ENCODE measurements around the gene TCHP. TPM values are rescaled to one million over a fixed set of nuclear protein-coding genes. Genes with fewer than 3 reads are reported as not detected.
A peak's percentile ranks its signal among the peaks of the same experiment; 100 is the strongest.

Gene TCHP
- total RNA-seq, 1 donor from 2014 or later, result 8.6 TPM

- Histone ChIP-seq H3K9me3 (ENCODE audit: insufficient read depth, low read depth, low read length) (no peaks in the 10 kb centered on the region), H3K4me2 (ENCODE audit: low read length) (peak within 1 kb of the TSS; percentile 100), H4K20me1 (ENCODE audit: insufficient read depth, low read length) (peaks cover 39% of the 10 kb centered on the region), H3K27me3 (ENCODE audit: insufficient read depth, low read length) (no peaks in the 10 kb centered on the region), H2AFZ (ENCODE audit: low read depth, low read length) (peak within 1 kb of the TSS; percentile 93), H3K9ac (ENCODE audit: low read length) (peak within 1 kb of the TSS; percentile 94), H3K27ac (ENCODE audit: low read depth, low read length) (peak within 1 kb of the TSS; percentile 55), H3K79me2 (ENCODE audit: insufficient read depth, low read length) (peaks cover 48% of the 10 kb centered on the region), H3K36me3 (ENCODE audit: insufficient read depth, low read length) (no peaks in the 10 kb centered on the region), H3K4me3 (ENCODE audit: insufficient read depth, low read depth, low read length) (peak within 1 kb of the TSS; percentile 93), H3K4me1 (ENCODE audit: insufficient read depth, low read length) (peaks cover 16% of the 10 kb centered on the region)
- Mint-ChIP-seq H3K27me3 (ENCODE audit: low read depth, unreplicated experiment) (peaks cover 7% of the 10 kb centered on the region), H3K36me3 (ENCODE audit: low read depth, unreplicated experiment) (no peaks in the 10 kb centered on the region), H3K9me3 (ENCODE audit: unreplicated experiment) (no peaks in the 10 kb centered on the region), H3K4me3 (ENCODE audit: unreplicated experiment) (peak within 1 kb of the TSS; percentile 97), H3K4me1 (ENCODE audit: low read depth, unreplicated experiment) (peaks cover 12% of the 10 kb centered on the region), H3K27ac (ENCODE audit: unreplicated experiment) (peak within 1 kb of the TSS; percentile 84)
- no peak for TF ChIP-seq EZH2 (IDR thresholded peaks at IDR 0.05; ENCODE audit: insufficient read depth, low read length)
- no peak for TF ChIP-seq CTCF (IDR thresholded peaks at IDR 0.05; ENCODE audit: insufficient read depth, low read depth, low read length)
- no peak for FAIRE-seq
- peak; percentile 47 for DNase-seq (ENCODE audit: low read depth)
These were observed 19.8 kb upstream of the TCHP start, which contains the start of gene GLTP for GRCh38 chr12:109880043-109880931. TSS of gene GLTP (minus strand) at chr12:109880541. CDS start at chr12:109880374, 167 bp downstream.

- no peak for FAIRE-seq
These were observed 19.1 kb upstream of the TCHP start for GRCh38 chr12:109880938-109881337.

More at GRCh38 chr12:109880938-109881337, 19.1 kb upstream of the TCHP start:
- H3K9me3 ChIP-seq (ENCODE audit: insufficient read depth, low read depth, low read length), result no peaks in the 10 kb centered on the region
- Mint-ChIP-seq H3K27ac (ENCODE audit: unreplicated experiment) (peak overlapping the region; percentile 84), H3K4me3 (ENCODE audit: unreplicated experiment) (peak overlapping the region; percentile 91), H3K36me3 (ENCODE audit: low read depth, unreplicated experiment) (no peaks in the 10 kb centered on the region), H3K4me1 (ENCODE audit: low read depth, unreplicated experiment) (peaks cover 12% of the 10 kb centered on the region), H3K27me3 (ENCODE audit: low read depth, unreplicated experiment) (peaks cover 7% of the 10 kb centered on the region), H3K9me3 (ENCODE audit: unreplicated experiment) (no peaks in the 10 kb centered on the region)
- TF ChIP-seq EZH2 (IDR thresholded peaks at IDR 0.05; ENCODE audit: insufficient read depth, low read length), result no peak
- no peak for TF ChIP-seq CTCF (IDR thresholded peaks at IDR 0.05; ENCODE audit: insufficient read depth, low read depth, low read length)
- no peaks in the 10 kb centered on the region for H3K27me3 ChIP-seq (ENCODE audit: insufficient read depth, low read length)
- peak overlapping the region; percentile 100 for H3K4me2 ChIP-seq (ENCODE audit: low read length)
- H2AFZ ChIP-seq (ENCODE audit: low read depth, low read length), result peak overlapping the region; percentile 87
- DNase-seq (ENCODE audit: low read depth), result no peak
- peaks cover 32% of the 10 kb centered on the region for H4K20me1 ChIP-seq (ENCODE audit: insufficient read depth, low read length)
- peaks cover 16% of the 10 kb centered on the region for H3K4me1 ChIP-seq (ENCODE audit: insufficient read depth, low read length)
- peak overlapping the region; percentile 66 for H3K4me3 ChIP-seq (ENCODE audit: insufficient read depth, low read depth, low read length)
- no peaks in the 10 kb centered on the region for H3K36me3 ChIP-seq (ENCODE audit: insufficient read depth, low read length)
- H3K79me2 ChIP-seq (ENCODE audit: insufficient read depth, low read length), result peaks cover 41% of the 10 kb centered on the region
- H3K9ac ChIP-seq (ENCODE audit: low read length), result peak overlapping the region; percentile 71
- no peak overlapping the region for H3K27ac ChIP-seq (ENCODE audit: low read depth, low read length)

Data from astrocyte (in vitro differentiated cells and primary cell).